K562 (cell line): ENCODE measurements around the gene ATXN7L1. TPM values are rescaled to one million over a fixed set of nuclear protein-coding genes. Genes with fewer than 3 reads are reported as not detected.

Experiments
- ATAC-seq: fragments of 200-7000 bp; cut with Tn5 transposase; 3 replicates; pipeline ENCODE4 v1.9.1; 2020; ENCODE audit warnings: moderate library complexity
- BruUV-seq: library from RNA; stranded (reverse); fragments of 400-500 nt; replicated peaks from 2 replicates; lab custom pipeline; 2021; lab: Mats Ljungman, UMichigan
- CTCF ChIA-PET: fragments of 300-600 bp; formaldehyde crosslinking; extraction: SDS; loops from one replicate; lab custom pipeline; 2021; ENCODE audit warnings: low intra/inter-chr PET ratio; lab: Yijun Ruan, JAX
- POLR2A ChIA-PET: fragments of 300-600, 350-650 bp; sonication (Branson Sonifier 250); formaldehyde crosslinking; extraction: SDS; loops from one replicate; lab custom pipeline; 2021; ENCODE audit warnings: antibody characterized with exemption, inconsistent platforms; lab: Yijun Ruan, JAX
- DNase-seq, 4 experiments: peaks; one replicate each; pipeline versions ENCODE4 v3.0.0 to v3.0.0-alpha.2; 2011 to 2018; ENCODE audit warnings: low spot score in 3 of 4, mixed read lengths in 3 of 4; ENCODE audit errors: extremely low read depth in 1 of 4
- FAIRE-seq: peaks from 2 replicates; lab custom pipeline; 2011; peaks lifted over from hg19 to GRCh38; lab: Jason Lieb, UNC
- H2AFZ ChIP-seq: 2 replicates; pipeline ENCODE4 v1.6.0; 2011; ENCODE audit warnings: low read depth, low read length, control low read depth, inconsistent platforms
- H3K27ac ChIP-seq: fragments of 200-600 bp; 3 replicates; pipeline ENCODE4 v1.8.0; 2011; ENCODE audit warnings: low read depth, mild to moderate bottlenecking, control low read depth, inconsistent platforms, low read length, moderate library complexity, mixed read lengths; ENCODE audit errors: extremely low read depth
- H3K27me3 ChIP-seq, 2 experiments: fragments of 300-600 bp in 1 of 2; 2 replicates in 1 of 2; 3 replicates in 1 of 2; pipeline versions ENCODE4 v1.6.0 to v1.8.0; 2011; ENCODE audit warnings: inconsistent platforms in 2 of 2, low read length in 2 of 2, mild to moderate bottlenecking in 1 of 2, mixed read lengths in 1 of 2, moderate library complexity in 1 of 2; ENCODE audit not compliant: control insufficient read depth in 2 of 2, insufficient read depth in 2 of 2
- H3K36me3 ChIP-seq: fragments of 300-600 bp; 3 replicates; pipeline ENCODE4 v1.8.0; 2011; ENCODE audit warnings: mild to moderate bottlenecking, low read length, inconsistent platforms; ENCODE audit not compliant: control insufficient read depth, insufficient read depth
- H3K4me1 ChIP-seq, 2 experiments: fragments of 200-600 bp in 1 of 2; replicated peaks in 1 of 2; 2 replicates in 1 of 2; 3 replicates in 1 of 2; pipeline versions ENCODE4 v1.5.1 to v1.8.0; 2011; ENCODE audit warnings: inconsistent platforms in 2 of 2, low read length in 2 of 2, mild to moderate bottlenecking in 1 of 2, mixed read lengths in 1 of 2, moderate library complexity in 1 of 2; ENCODE audit not compliant: control insufficient read depth in 2 of 2, insufficient read depth in 2 of 2
- H3K4me2 ChIP-seq: 2 replicates; pipeline ENCODE4 v1.6.1; 2011; ENCODE audit warnings: low read length, control low read depth, inconsistent platforms, mixed read lengths; ENCODE audit not compliant: insufficient read depth
- H3K4me3 ChIP-seq: fragments of 200-600 bp; sonication (generic), shearing (Covaris generic); 2 replicates; pipeline ENCODE4 v1.5.1; 2016; ENCODE audit warnings: control low read depth, inconsistent platforms
- H3K79me2 ChIP-seq: fragments of 200-600 bp; 3 replicates; pipeline ENCODE4 v1.8.0; 2011; ENCODE audit warnings: low read length, inconsistent platforms; ENCODE audit not compliant: control insufficient read depth, insufficient read depth
- H3K9ac ChIP-seq, 2 experiments: 2 replicates each; pipeline versions ENCODE4 v1.6.0 to v1.6.1; 2011; ENCODE audit warnings: low read depth in 2 of 2, low read length in 2 of 2, control low read depth in 1 of 2, inconsistent platforms in 1 of 2, mild to moderate bottlenecking in 1 of 2, mixed read lengths in 1 of 2; ENCODE audit not compliant: insufficient read depth in 1 of 2
- H3K9me1 ChIP-seq: one replicate; pipeline ENCODE4 v1.6.0; 2011; ENCODE audit warnings: inconsistent platforms, mild to moderate bottlenecking, low read length, moderate library complexity; ENCODE audit not compliant: control insufficient read depth, insufficient read depth
- H3K9me3 ChIP-seq: replicated peaks from 2 replicates; pipeline ENCODE4 v1.5.1; 2011; ENCODE audit warnings: low read depth, low read length, inconsistent platforms; ENCODE audit not compliant: control insufficient read depth, insufficient read depth
- H4K20me1 ChIP-seq: replicated peaks from 2 replicates; pipeline ENCODE4 v1.6.1; 2011; ENCODE audit warnings: low read length, inconsistent platforms, mixed read lengths; ENCODE audit not compliant: control insufficient read depth, insufficient read depth
- CHAMP1 ChIP-seq: fragments of 450-650 bp; IDR thresholded peaks from 2 replicates; pipeline ENCODE4 v1.6.1; 2016; ENCODE audit warnings: mild to moderate bottlenecking
- CTBP1 ChIP-seq: fragments of 450-650 bp; IDR thresholded peaks from 2 replicates; pipeline ENCODE4 v1.6.1; 2016; ENCODE audit warnings: borderline replicate concordance
- E4F1 ChIP-seq: fragments of 250-450 bp; sonication (Bioruptor Pico); IDR thresholded peaks from 2 replicates; pipeline ENCODE4 v1.5.0; 2021; ENCODE audit warnings: mild to moderate bottlenecking, borderline replicate concordance
- ESRRB ChIP-seq: fragments of 250-450 bp; sonication (Bioruptor Pico); IDR thresholded peaks from 2 replicates; pipeline ENCODE4 v1.5.0; 2020; ENCODE audit warnings: mild to moderate bottlenecking, moderate library complexity, borderline replicate concordance
- ETS2 ChIP-seq: IDR thresholded peaks from 2 replicates; pipeline ENCODE4 v1.6.1; 2016; ENCODE audit warnings: borderline replicate concordance, missing genetic modification characterization, mild to moderate bottlenecking, moderate library complexity, missing compliant biosample characterization; ENCODE audit not compliant: poor library complexity, severe bottlenecking
- HSF4 ChIP-seq: fragments of 250-450 bp; sonication (Bioruptor Pico); IDR thresholded peaks from 2 replicates; pipeline ENCODE4 v2.1.2; 2022; ENCODE audit warnings: mild to moderate bottlenecking, moderate library complexity, borderline replicate concordance
- KLF10 ChIP-seq: fragments of 250-450 bp; sonication (Bioruptor Pico); IDR thresholded peaks from 2 replicates; pipeline ENCODE4 v1.6.1; 2021; ENCODE audit warnings: matching md5 sums
- NR3C1 ChIP-seq: sonication (generic); formaldehyde crosslinking; IDR thresholded peaks from 2 replicates; pipeline ENCODE4 v1.8.1; 2022; ENCODE audit warnings: missing genetic modification reagents
- SRF ChIP-seq, 2 experiments: fragments of 250-450, 450-650 bp in 1 of 2; sonication (Bioruptor Pico) in 1 of 2; sonication (generic) in 1 of 2; formaldehyde crosslinking; IDR thresholded peaks; 2 replicates each; pipeline versions ENCODE4 v1.5.0 to v1.5.1; 2020 to 2022; ENCODE audit warnings: mild to moderate bottlenecking in 1 of 2, missing genetic modification reagents in 1 of 2
- TCF3 ChIP-seq: sonication (generic); formaldehyde crosslinking; IDR thresholded peaks from 2 replicates; pipeline ENCODE4 v1.4.0; 2020; ENCODE audit warnings: mild to moderate bottlenecking, missing genetic modification reagents
- TCFL5 ChIP-seq: fragments of 250-450 bp; sonication (Bioruptor Pico); conservative IDR thresholded peaks from 2 replicates; pipeline ENCODE4 v1.6.1; 2021; ENCODE audit warnings: mild to moderate bottlenecking, moderate library complexity, matching md5 sums
- TSC22D4 ChIP-seq: fragments of 450-650 bp; IDR thresholded peaks from 2 replicates; pipeline ENCODE4 v1.6.1; 2016; ENCODE audit warnings: missing genetic modification characterization, missing biosample characterization, control low read depth
- ZNF217 ChIP-seq: sonication (generic); formaldehyde crosslinking; IDR thresholded peaks from 2 replicates; pipeline ENCODE4 v1.8.0; 2022; ENCODE audit warnings: mild to moderate bottlenecking, missing genetic modification reagents
- ZNF23 ChIP-seq: fragments of 250-450 bp; sonication (Bioruptor Pico); IDR thresholded peaks from 2 replicates; pipeline ENCODE4 v1.4.0; 2020; ENCODE audit warnings: mild to moderate bottlenecking
- ZNF57 ChIP-seq: fragments of 450-650 bp; formaldehyde crosslinking; IDR thresholded peaks from 2 replicates; pipeline ENCODE4 v1.4.0; 2020; ENCODE audit warnings: mild to moderate bottlenecking, moderate library complexity
- ZNF639 ChIP-seq, 2 experiments: fragments of 200-800 bp in 1 of 2; sonication (Bioruptor generic) in 1 of 2; sonication (generic) in 1 of 2; formaldehyde crosslinking in 1 of 2; IDR thresholded peaks in 1 of 2; conservative IDR thresholded peaks in 1 of 2; 2 replicates each; pipeline versions ENCODE4 v1.5.0 to v1.6.1; 2016 to 2020; ENCODE audit warnings: missing compliant biosample characterization in 1 of 2, missing genetic modification characterization in 1 of 2, missing genetic modification reagents in 1 of 2
- WGBS: fragments of 100-300 bp; shearing (Covaris generic); methylation state at CpG from one replicate; pipeline ENCODE4 v1.1.6; 2016; ENCODE audit warnings: low coverage, mixed read lengths; ENCODE audit not compliant: insufficient coverage; ENCODE audit errors: missing lambda C conversion rate; 5-methylcytosine and 5-hydroxymethylcytosine counted together
- in situ Hi-C: fragments of 300-500 bp; cut with MboI; formaldehyde crosslinking; loops from 4 replicates; pipeline ENCODE4 v1.15.0; 2018; ENCODE audit warnings: inconsistent platforms, mixed read lengths
- intact Hi-C: fragments of 100-400 bp; cut with micrococcal nuclease; formaldehyde crosslinking; loops from 2 replicates; pipeline ENCODE4 v1.14.2; 2022
- polyA plus RNA-seq, 8 experiments: library from polyadenylated mRNA; depleted of rRNA in 4 of 8; stranded (reverse) in 5 of 8; unstranded in 3 of 8; fragments of >200 nt; fragmentation: Nextera tagmentation in 2 of 8; fragmentation: Illumina TruSeq in 1 of 8; extraction: Ambion mirVana in 2 of 8; extraction: Trizol in 1 of 8; gene quantifications; 2 replicates each; pipeline versions ENCODE4 v1.2.1 to v1.2.3, GENCODE V29; 2011 to 2014; ENCODE audit warnings: inconsistent platforms in 1 of 8, missing spikeins in 1 of 8
- total RNA-seq, 7 experiments: library from RNA; depleted of rRNA in 6 of 7; stranded (reverse); fragments of >200 nt in 6 of 7; fragmentation: Illumina TruSeq in 2 of 7; extraction: Trizol in 2 of 7; gene quantifications; 2 replicates each; pipeline versions ENCODE4 v1.2.1 to v1.2.3, GENCODE V29; 2011 to 2021; ENCODE audit warnings: low replicate concordance in 1 of 7

Gene ATXN7L1
- total and polyA plus RNA-seq, 9 of the 15 experiments (the other 6 are each of a cell fraction or from before 2014, with no cell fraction given): 6.6 to 13.7 (median 10.7) TPM

GRCh38 chr7:105819559-105819958 is 56.8 kb downstream of the ATXN7L1 start:
- H3K36me3 ChIP-seq: no peaks in the 10 kb centered on the region
- no peaks in the 10 kb centered on the region for H3K9me3 ChIP-seq
- WGBS: 64% methylated on average over 18 of the region's 18 CpGs
- DNase-seq (no peak), FAIRE-seq (no peak), ATAC-seq (no peak)
- no TSS peak for BruUV-seq
- no peaks in the 10 kb centered on the region for H4K20me1 ChIP-seq
- H3K79me2 ChIP-seq: no peaks in the 10 kb centered on the region
- in situ Hi-C loops: no loop called here
- no peaks in the 10 kb centered on the region for H3K9me1 ChIP-seq
- H2AFZ ChIP-seq: no peak overlapping the region
- 0 out of 5 replicates have a peak, but pooled peaks cover 0 to 3% of the 10 kb centered on the region in 2 experiments for H3K4me1 ChIP-seq
- intact Hi-C loops: no loop called here
- ChIA-PET POLR2A (interaction anchor here (0.7 to 1.0 kb wide), 2 partner anchors 12 to 211 kb away, joined by 3 to 4 read pairs; no protein-coding TSS in a partner anchor), CTCF (no interaction called here)
- H3K4me2 ChIP-seq: no peak overlapping the region
- peaks cover 3 to 15% of the 10 kb centered on the region in 2 experiments; a peak in 4 of 5 replicates for H3K27me3 ChIP-seq
- H3K27ac ChIP-seq: no peak overlapping the region
- no peak overlapping the region for H3K4me3 ChIP-seq
- no peak overlapping the region for H3K9ac ChIP-seq
- TF ChIP-seq TSC22D4: no peak
- TF ChIP-seq CTBP1: no peak
- TF ChIP-seq ZNF217: no peak
- TF ChIP-seq KLF10 (CRISPR knock-in tag): no peak
- TF ChIP-seq ZNF23 (CRISPR knock-in tag): no peak
- no peak for TF ChIP-seq TCF3 (CRISPR knock-in tag)
- TF ChIP-seq CHAMP1: no peak
- TF ChIP-seq TCFL5 (CRISPR knock-in tag): no peak
- TF ChIP-seq ZNF57: no peak
- TF ChIP-seq NR3C1 (CRISPR knock-in tag): no peak
- TF ChIP-seq ESRRB: no peak
- TF ChIP-seq SRF (CRISPR knock-in tag; IDR thresholded peaks at IDR 0.05): no peak
- no peak for TF ChIP-seq HSF4 (CRISPR knock-in tag)
- TF ChIP-seq E4F1: no peak
- TF ChIP-seq ZNF639 (CRISPR knock-in tag; conservative IDR thresholded peaks at IDR 0.05 in 1 of 2, IDR thresholded peaks at IDR 0.05 in 1 of 2): no peak
- TF ChIP-seq ETS2 (tag): no peak
